HCT116 (cell line): Measurements from ENCODE around the gene ABCA1.

Experiments
- CBX3 ChIP-seq: IDR thresholded peaks from 2 replicates; pipeline ENCODE4 v1.6.1; 2012; ENCODE audit warnings: low read depth
- CEBPB ChIP-seq: IDR thresholded peaks from 2 replicates; pipeline ENCODE4 v1.6.1; 2012; ENCODE audit warnings: low read depth
- CTCF ChIP-seq, 3 experiments: fragments of 200-600 bp in 1 of 3; sonication (generic) in 1 of 3; IDR thresholded peaks in 2 of 3; conservative IDR thresholded peaks in 1 of 3; 2 replicates each; pipeline ENCODE4 v1.5.1; 2012 to 2017; ENCODE audit warnings: low read depth in 2 of 3, low read length in 2 of 3, antibody characterized with exemption in 1 of 3, borderline replicate concordance in 1 of 3, control low read depth in 1 of 3, mild to moderate bottlenecking in 1 of 3, mixed read lengths in 1 of 3, mixed run types in 1 of 3, moderate library complexity in 1 of 3; ENCODE audit not compliant: insufficient read depth in 1 of 3
- EZH2 ChIP-seq: fragments of 200-600 bp; sonication (generic); IDR thresholded peaks from 2 replicates; pipeline ENCODE4 v1.6.1; 2017; ENCODE audit warnings: antibody characterized with exemption, mixed run types
- EZH2phosphoT487 ChIP-seq: fragments of 200-600 bp; IDR thresholded peaks from 2 replicates; pipeline ENCODE4 v1.6.1; 2018; ENCODE audit warnings: antibody characterized with exemption, borderline replicate concordance
- JUND ChIP-seq: IDR thresholded peaks from 2 replicates; pipeline ENCODE4 v1.6.1; 2012
- POLR2A ChIP-seq: IDR thresholded peaks from 2 replicates; pipeline ENCODE4 v1.7.0; 2011; ENCODE audit warnings: borderline replicate concordance; ENCODE audit not compliant: insufficient read depth, insufficient read length; ENCODE audit errors: extremely low read depth
- POLR2AphosphoS5 ChIP-seq: IDR thresholded peaks from 2 replicates; pipeline ENCODE4 v1.6.1; 2011; ENCODE audit warnings: mild to moderate bottlenecking, low read depth, low read length, moderate library complexity
- RAD21 ChIP-seq: IDR thresholded peaks from 2 replicates; pipeline ENCODE4 v1.6.1; 2012; ENCODE audit warnings: low read depth, mild to moderate bottlenecking
- REST ChIP-seq: IDR thresholded peaks from 2 replicates; pipeline ENCODE4 v1.6.1; 2012; ENCODE audit warnings: low read depth
- SIN3A ChIP-seq: IDR thresholded peaks from 2 replicates; pipeline ENCODE4 v1.6.1; 2012; ENCODE audit warnings: low read depth
- SP1 ChIP-seq: IDR thresholded peaks from 2 replicates; pipeline ENCODE4 v1.6.1; 2012; ENCODE audit warnings: low read depth
- YY1 ChIP-seq: IDR thresholded peaks from 2 replicates; pipeline ENCODE4 v1.6.1; 2011; ENCODE audit warnings: low read length, low read depth, moderate library complexity, mild to moderate bottlenecking; ENCODE audit not compliant: insufficient replicate concordance; ENCODE audit errors: extremely low read depth

GRCh38 chr9:104826911-104827310 lies 101.0 kb downstream of the ABCA1 start:
- TF ChIP-seq CTCF (IDR thresholded peaks at IDR 0.05 in 2 of 3, conservative IDR thresholded peaks at IDR 0.05 in 1 of 3; ENCODE audit: borderline replicate concordance in 1 of 3, insufficient read depth in 1 of 3, low read depth in 2 of 3, low read length in 2 of 3) (no peak), POLR2A (no peak), CEBPB (no peak), REST (no peak), SP1 (no peak), EZH2phosphoT487 (no peak), EZH2 (no peak), POLR2AphosphoS5 (no peak), SIN3A (no peak), CBX3 (no peak), JUND (no peak), YY1 (no peak), RAD21 (no peak)
